ENCODE data around the gene NRTN.
"Not testable (repeated sequence)": the region's sequence is repeated elsewhere in the genome, so short reads cannot be mapped to it uniquely, and the experiment has no call there.

The NRTN gene

GRCh38 chr19:5839065-5840017 is 34.5 kb downstream of the NRTN start, which contains the start of gene FUT6:
TSS of gene FUT6 (minus strand) at chr19:5839702. CDS start at chr19:5832567, 7,135 bp downstream.
- no peak for DNase-seq

DNA sequence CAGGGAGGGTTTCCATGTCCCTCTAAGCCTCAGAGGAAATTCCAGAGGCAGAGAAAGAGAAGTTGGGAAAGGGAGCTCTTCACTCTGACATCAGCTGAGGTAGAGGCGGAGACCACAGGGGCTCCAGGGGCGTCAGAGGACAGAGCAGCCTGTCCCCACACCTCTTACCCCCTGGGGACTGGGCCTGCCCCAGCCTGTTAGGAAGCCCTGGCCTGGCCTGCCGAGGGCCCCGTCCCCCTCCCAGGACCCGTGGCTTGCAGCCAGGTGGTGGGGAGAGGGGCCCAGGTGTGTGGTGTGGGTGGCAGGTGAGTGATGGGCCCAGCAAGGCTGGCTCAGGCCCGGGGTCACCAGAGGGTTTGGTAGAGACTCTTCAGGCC is 36.9 kb downstream of the NRTN start:
- not testable (repeated sequence) for DNase-seq

- no peak for DNase-seq
These were observed 38.5 kb downstream of the NRTN start for GRCh38 chr19:5843295-5843927.

DNA sequence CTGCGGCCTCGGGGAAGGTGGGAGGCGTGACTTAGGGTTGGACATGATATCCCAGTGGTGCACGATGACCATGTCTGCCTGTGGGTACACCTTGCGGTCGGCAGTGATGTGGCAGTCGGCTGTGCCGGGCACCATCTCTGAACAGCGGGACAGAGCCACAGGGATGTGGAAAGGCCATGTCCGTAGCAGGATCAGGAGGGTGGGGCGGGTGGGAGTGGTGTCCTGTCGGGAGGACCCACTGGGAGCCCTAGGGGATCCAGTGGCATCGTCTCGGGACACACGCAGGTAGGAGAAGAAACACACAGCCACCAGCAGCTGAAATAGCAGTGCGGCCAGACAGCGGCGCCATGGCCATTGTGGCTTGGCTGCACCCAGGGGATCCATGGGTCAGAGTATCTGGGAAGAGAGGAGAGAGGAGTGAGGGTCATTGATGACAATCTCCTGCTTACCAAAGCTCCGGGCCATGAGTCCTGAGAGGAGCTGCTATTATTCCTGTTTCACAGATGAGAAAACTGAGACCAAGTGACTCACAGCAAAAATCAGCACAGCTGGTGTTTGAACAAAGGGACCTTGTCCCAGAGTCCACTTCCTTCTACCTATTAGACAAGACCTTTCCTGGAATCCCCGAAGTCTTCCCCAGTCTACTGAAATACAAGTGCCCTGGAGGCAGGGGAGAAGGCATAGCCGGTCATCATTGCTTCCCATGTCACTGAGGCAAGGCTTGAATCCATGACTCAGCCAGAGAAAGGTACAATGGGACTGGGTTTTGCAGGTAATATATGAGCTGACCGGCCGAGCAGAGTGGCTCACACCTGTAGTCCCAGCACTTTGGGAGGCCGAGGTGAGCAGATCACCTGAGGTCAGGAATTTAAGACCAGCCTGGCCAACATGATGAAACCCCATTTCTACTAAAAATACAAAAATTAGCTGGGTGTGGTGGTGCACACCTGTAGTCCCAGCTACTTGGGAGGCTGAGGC is 39.9 kb downstream of the NRTN start:
- DNase-seq = no peak

GRCh38 chr19:5847846-5848245 is 43.0 kb downstream of the NRTN start:
- DNase-seq = not testable (repeated sequence)

DNA sequence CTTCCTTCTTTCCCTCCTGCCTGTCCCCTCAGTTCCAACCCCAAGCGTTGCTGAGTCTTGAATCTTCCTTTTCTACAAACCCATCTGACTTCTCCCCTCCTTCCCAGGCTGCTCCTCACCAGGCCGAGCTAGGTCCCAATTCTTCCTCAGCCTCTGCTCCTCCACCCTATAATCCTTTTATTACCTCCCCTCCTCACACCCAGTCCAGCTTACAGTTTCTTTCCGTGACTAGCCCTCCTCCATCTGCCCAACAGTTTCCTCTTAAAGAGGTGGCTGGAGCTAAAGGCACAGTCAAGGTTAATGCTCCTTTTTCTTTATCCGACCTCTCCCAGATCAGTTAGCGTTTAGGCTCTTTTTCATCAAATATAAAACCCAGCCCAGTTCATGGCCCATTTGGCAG is 43.8 kb downstream of the NRTN start:
- not testable (repeated sequence) for DNase-seq

- no peak for DNase-seq
These were observed 45.3 kb downstream of the NRTN start for GRCh38 chr19:5850189-5850588.

DNA sequence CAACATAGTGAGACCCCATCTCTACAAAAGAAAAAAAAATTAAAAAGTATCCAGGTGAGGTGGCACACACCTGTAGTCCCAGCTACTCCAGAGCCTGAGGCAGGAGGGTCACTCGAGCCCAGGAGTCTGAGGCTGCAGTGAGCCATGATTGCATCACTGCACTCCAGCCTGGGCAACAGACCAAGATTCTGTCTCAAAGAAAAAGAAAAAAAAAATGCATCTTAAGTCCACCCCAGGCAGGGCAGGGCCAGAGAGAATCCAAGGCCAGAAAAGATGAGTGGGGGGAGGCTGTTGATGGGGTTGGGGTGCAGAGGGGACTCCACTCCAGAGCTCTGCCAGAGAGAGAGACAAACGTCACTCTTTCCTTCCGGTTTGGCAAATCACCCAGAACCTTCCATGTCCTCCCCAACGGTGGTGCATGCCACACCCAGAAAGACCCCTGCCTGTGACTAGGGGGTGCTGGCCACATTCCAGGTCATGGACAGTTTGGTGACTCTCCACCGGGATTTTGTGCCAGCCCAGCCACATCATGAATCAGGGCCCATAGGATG is 46.0 kb downstream of the NRTN start:
- DNase-seq = no peak

GRCh38 chr19:5851302-5851701 is 46.4 kb downstream of the NRTN start, which contains the start of gene FUT3:
TSS of gene FUT3 (minus strand) at chr19:5851449.
- no peak for DNase-seq

DNA sequence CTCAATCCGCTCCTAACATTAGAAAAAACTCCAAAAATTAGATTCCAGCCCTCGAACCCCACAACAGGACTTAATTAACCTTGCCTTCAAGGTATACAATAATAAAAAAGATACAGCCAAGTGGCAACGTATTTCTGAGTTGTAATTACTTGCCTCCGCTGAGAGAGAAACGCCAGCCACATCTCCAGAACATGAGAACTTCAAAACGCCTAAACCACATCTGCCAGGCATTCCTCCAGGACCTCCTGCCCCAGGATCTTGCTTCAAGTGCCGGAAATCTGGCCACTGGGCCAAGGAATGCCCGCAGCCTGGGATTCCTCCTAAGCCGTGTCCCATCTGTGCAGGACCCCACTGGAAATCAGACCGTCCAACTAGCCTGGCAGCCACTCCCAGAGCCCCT is 49.3 kb downstream of the NRTN start:
- not testable (repeated sequence) for DNase-seq

GRCh38 chr19:5855151-5855550 is 50.3 kb downstream of the NRTN start:
- DNase-seq = not testable (repeated sequence)

- no peak for DNase-seq
These were observed 52.6 kb downstream of the NRTN start for GRCh38 chr19:5857203-5858081.

DNA sequence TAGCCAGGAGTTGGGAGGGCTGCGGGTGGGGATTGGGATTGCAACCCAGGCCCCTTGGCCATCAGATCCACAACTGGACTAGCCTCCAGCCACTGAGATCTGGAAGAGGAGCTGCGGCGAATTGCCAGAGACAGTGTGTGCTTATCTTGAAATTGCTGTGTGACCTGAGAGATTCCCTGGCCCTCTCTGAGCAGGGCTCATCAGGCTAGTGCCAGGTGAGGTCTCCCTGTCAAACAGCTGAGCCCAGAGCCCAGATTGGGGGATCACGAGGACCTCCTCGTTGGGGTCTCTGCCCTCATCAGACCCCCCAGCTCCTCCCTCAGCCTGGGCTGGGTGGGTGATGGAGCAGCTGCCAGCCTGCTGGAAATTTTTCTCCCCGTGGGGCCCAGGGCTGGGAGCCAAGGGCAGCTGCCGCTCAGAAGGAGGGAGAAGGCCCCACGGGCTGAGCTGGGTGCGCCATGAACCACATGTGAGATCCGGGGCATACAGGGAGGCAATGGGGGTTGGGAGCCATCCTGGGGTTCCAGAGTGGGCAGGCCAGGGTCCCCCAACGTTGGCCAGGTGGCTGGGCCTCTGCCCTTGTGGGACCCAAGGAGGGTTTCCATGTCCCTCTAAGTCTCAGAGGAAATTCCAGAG is 58.3 kb downstream of the NRTN start:
- DNase-seq = no peak

DNA sequence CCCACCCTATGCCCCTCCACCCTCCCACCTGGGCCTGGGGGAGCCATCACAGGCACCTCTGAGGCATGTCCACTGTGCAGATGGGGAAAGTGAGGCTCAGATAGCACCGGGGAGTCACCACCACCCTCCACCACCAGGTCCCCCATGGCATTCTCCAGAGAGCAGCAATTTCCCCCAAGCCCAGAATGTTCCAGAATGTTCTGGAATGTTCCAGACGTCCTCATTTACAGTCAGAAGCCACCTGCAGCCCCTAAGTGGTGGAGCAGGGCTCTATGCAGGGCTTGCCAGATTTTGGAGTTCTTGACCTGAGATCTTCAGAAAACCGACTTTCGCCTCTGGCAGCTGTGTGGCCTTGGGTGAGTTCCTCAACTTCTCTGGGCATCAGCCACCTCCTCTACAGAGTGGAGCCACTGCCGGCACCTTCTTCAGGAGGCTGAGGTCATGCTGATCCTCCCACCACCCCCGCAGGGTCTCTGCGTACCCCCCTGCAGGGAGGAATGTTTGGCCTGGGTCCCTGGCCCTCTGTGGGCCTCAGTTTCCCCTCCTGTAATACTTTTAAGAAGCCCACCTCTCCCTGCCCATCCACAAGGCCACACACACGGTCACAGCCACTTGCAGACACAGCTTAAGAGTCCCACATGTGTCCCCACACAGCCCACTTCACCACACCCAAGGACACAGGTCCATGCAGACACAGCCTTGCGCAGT is 59.3 kb downstream of the NRTN start:
- no peak for DNase-seq

GRCh38 chr19:5864725-5865486 is 60.0 kb downstream of the NRTN start:
- no peak for DNase-seq

- no peak for DNase-seq
These were observed 60.9 kb downstream of the NRTN start for GRCh38 chr19:5865772-5866171.

DNA sequence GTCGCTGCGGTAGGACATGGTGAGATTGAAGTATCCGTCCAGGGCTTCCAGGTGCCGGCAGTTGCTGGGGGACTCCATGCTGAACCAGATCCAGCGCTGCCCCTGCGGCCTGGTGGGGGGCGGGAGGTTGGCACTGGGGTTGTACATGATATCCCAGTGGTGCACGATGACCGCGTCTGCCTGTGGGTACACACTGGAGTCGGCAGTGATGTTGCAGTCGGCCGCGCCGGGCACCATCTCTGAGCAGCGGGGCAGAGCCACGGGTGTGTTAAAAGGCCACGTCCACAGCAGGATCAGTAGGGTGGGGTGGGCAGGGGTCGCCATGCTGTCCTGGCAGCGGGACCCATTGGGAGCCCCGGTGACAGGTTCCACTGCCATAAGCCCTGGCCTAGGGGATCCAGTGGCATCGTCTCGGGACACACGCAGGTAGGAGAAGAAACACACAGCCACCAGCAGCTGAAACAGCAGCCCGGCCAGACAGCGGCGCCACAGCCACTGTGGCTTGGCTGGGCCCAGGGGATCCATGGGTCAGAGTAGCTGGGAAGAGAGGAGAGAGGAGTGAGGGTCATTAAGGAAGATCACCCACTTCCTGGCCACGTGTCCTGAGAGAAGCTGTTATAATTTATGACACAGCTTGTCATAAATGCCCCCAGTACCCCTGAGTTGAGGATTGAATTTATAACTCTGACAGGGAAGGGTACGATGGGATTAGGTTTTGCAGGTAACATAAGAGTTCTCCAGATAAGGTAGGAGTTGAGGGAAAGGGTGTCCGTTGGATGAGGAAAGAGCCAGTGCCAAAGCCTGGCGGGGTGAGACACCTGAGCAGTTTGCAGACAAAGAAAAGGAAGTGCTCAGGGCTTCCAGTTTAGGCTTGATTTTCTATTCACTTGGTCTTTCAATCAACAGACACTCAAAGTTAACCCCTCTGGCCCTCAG is 62.6 kb downstream of the NRTN start:
- no peak for DNase-seq

DNA sequence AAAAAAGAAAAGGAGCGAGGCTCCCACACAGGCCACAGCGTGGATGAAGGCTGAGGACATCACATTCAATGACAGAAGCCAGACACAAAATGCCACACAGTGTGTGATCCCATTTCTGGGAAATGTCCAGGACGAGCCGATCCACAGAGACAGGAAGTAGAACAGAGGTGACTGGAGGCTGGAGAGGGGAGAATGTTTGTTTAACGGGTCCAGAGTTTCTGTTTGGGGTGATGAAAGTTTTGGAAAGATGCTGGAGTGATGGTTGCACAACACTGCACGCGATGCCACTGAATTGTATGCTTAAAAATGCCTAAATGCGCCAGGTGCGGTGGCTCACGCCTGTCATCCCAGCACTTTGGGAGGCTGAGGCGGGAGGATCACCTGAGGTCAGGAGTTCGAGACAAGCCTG is 66.1 kb downstream of the NRTN start:
- DNase-seq = no peak
